GM10266 (cell line): ENCODE results near the gene TMCO4.

Experiments used
- DNase-seq: peaks from one replicate; pipeline ENCODE4 v3.0.0; 2012; ENCODE audit errors: extremely low spot score
- TF ChIP-seq, protein P1 (sequence below): IDR thresholded peaks from 2 replicates; pipeline ENCODE4 v1.5.1; 2012; ENCODE audit warnings: mild to moderate bottlenecking, low read depth; ENCODE audit not compliant: control insufficient read depth, insufficient read depth; ENCODE audit errors: missing control alignments

The TMCO4 gene

DNA sequence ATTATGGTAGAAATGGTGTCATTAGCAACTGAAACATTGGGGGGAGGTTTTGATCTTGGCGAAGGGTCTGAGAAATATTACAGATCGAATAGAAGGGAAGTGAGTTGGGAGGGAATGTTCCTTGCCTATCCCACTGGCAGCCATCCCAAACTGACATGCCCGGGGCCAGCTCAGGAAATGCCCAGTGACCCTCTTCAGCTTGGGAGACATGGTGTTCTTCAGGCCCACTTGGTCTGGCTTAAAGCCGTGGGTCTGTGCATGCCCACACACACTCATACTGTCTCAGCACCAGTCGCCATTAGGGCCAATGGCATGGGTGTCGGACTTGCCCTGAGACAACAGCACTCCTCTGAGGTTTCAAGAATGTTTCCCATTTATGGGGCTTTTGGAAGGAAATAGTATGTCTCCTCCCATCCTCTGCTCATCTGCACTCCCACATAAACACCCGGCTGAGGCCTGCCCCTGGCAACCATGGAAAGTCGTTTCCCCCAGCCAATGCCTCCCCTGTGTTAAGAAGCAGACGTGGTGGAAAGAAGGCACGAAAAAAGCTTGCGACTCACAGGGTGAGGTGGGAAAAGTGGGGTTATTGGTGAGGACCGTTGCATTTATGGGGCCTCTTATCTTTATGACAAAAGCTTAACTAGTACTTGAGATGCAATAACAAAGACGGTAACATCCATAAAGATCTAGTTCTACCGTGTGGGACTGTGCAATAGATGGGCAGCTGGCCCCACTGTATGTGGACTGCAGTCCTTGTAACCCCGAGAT is 13.3 kb upstream of the TMCO4 start:
- TF ChIP-seq, protein P1, sequence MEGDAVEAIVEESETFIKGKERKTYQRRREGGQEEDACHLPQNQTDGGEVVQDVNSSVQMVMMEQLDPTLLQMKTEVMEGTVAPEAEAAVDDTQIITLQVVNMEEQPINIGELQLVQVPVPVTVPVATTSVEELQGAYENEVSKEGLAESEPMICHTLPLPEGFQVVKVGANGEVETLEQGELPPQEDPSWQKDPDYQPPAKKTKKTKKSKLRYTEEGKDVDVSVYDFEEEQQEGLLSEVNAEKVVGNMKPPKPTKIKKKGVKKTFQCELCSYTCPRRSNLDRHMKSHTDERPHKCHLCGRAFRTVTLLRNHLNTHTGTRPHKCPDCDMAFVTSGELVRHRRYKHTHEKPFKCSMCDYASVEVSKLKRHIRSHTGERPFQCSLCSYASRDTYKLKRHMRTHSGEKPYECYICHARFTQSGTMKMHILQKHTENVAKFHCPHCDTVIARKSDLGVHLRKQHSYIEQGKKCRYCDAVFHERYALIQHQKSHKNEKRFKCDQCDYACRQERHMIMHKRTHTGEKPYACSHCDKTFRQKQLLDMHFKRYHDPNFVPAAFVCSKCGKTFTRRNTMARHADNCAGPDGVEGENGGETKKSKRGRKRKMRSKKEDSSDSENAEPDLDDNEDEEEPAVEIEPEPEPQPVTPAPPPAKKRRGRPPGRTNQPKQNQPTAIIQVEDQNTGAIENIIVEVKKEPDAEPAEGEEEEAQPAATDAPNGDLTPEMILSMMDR: no peak
- DNase-seq: no peak

DNA sequence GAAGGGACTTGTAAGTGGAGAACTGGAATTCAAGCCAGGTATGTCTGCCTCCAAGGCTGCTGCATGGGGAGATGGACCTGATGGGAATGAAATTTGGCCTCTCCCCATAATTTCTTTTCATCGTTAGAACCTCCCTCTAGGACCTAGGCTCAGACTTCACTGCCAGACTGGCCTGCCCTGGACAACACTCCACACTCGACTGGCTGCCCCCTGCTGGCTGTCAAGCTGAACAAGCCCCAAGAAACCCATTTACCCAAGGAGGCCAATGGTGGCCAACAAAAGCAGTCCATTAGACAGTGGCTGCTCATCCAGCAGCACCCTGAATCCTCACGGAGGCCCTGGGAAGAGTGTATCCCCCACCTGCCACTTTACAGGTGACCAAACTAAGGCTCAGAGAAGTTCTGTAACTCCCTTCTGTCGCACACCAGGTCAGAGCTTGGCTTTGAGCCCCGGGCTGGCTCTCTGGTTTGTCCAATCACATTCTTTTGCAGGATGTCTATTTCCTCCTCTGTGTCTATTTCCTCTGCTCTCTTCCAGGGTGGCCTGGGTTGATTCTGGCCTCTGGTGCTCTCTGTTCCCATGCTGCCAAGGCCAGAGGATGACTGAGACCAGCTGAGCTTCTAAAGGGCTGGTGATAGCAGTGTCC is 11.6 kb upstream of the TMCO4 start:
- DNase-seq: peak; percentile 83
- TF ChIP-seq, protein P1: peak; percentile 80

DNA sequence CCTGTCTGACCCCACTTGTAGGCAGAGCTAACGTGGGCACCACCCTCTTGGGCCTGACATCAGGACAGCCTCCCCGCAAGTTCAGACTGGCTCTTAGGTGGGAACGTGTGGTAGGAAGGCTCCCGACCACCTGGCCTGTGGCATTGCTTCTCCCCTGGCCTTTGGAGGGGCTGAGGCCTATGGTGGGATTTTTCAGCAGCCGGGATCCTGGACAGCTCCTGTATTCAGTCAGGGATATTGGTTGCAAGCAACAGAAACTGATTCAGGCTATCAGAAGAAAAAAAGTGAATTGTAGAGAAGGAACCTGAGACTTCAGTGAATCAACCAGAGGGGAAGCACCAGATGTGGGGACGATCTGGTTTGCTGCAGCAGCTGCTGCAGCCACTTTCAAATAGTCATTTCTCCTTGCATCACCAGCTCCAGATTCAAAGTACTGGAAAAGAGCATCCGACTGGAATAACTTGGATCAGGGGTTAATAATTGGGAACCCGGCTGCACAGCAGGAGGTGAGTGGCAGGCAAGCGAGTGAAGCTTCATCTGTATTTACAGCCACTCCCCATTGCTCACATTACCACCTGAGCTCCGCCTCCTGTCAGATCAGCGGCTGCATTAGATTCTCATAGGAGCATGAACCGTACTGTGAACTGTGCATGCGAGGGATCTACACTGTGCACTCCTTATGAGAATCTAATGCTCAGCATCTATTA is 9.5 kb upstream of the TMCO4 start:
- no peak for DNase-seq
- TF ChIP-seq, protein P1: no peak

DNA sequence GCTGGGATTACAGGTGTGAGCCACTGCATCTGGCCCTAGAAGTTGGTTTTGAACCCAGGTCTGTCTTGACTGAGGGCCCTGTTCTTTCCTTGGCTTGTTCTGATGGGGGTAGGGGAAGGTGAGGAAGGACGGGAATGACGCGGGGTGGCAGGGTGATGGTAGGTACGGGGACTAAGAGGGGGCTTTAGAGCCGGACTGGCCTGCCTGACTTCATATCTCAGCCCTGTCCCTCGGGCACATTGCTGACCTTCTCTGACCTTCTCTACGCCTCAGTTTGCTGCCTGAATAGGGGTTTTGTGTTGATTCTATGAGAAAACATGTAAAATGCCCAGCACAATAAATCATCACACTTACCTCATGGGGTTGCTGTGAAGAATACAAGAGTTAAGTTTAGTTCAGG is 8.6 kb upstream of the TMCO4 start:
- DNase-seq: no peak
- TF ChIP-seq, protein P1: no peak

GRCh38 chr1:19804831-19805251 is 5.1 kb upstream of the TMCO4 start:
- TF ChIP-seq, protein P1: no peak
- DNase-seq: no peak

DNA sequence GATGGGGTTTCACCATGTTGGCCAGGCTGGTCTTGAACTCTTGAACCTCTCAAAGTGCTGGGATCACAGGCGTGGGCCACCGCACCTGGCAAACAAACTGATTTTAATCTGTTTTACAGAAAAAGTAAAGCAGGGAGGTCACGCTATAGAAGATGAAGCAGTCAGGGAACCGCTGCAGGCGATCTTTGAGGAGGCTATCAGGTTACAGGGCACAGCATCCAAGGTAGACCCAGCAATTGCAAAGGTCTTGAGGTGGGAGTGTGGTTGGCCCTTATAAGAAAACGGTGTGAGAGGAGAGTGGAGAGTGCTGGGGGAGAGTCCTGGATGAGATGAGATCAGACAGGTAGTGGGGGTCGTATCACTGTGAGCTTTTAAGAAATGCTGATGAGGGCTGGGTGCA is 2.6 kb upstream of the TMCO4 start:
- TF ChIP-seq, protein P1: no peak
- no peak for DNase-seq
